Epithelial cell of proximal tubule (primary cell): ENCODE data around the gene MAGEL2. TPM values are rescaled to one million over a fixed set of nuclear protein-coding genes. Genes with fewer than 3 reads are reported as not detected.
A peak's percentile ranks its signal among the peaks of the same experiment; 100 is the strongest.

Experiments
- DNase-seq: peaks from one replicate; pipeline ENCODE4 v3.0.0-alpha.2; 2011; ENCODE audit warnings: low read depth
- H3K4me3 ChIP-seq: 2 replicates; pipeline ENCODE4 v1.5.1; 2011; ENCODE audit warnings: low read depth, mild to moderate bottlenecking, low read length
- total RNA-seq: library from RNA; depleted of rRNA; stranded (reverse); fragments of >200 nt; gene quantifications from 2 replicates; pipeline ENCODE4 v1.2.3, GENCODE V29; 2015
- TF ChIP-seq, protein P1 (sequence below): conservative IDR thresholded peaks from 2 replicates; pipeline ENCODE4 v1.5.1; 2012; ENCODE audit warnings: low read depth, mild to moderate bottlenecking, low read length

The MAGEL2 gene
- 0.07 and 0.23 TPM in 2 replicates for total RNA-seq

GRCh38 chr15:23647421-23648370 is at the start of gene MAGEL2:
Gene MAGEL2, minus strand, starts transcription at chr15:23647867. Its CDS starts 125 bp downstream, at chr15:23647742.
- TF ChIP-seq, protein P1, sequence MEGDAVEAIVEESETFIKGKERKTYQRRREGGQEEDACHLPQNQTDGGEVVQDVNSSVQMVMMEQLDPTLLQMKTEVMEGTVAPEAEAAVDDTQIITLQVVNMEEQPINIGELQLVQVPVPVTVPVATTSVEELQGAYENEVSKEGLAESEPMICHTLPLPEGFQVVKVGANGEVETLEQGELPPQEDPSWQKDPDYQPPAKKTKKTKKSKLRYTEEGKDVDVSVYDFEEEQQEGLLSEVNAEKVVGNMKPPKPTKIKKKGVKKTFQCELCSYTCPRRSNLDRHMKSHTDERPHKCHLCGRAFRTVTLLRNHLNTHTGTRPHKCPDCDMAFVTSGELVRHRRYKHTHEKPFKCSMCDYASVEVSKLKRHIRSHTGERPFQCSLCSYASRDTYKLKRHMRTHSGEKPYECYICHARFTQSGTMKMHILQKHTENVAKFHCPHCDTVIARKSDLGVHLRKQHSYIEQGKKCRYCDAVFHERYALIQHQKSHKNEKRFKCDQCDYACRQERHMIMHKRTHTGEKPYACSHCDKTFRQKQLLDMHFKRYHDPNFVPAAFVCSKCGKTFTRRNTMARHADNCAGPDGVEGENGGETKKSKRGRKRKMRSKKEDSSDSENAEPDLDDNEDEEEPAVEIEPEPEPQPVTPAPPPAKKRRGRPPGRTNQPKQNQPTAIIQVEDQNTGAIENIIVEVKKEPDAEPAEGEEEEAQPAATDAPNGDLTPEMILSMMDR, result no peak
- no peak for DNase-seq
- H3K4me3 ChIP-seq, result no peak within 1 kb of the TSS

GRCh38 chr15:23695282-23695681 is 47.6 kb upstream of the MAGEL2 start:
- TF ChIP-seq, protein P1, result no peak
- no peak overlapping the region for H3K4me3 ChIP-seq
- DNase-seq, result no peak

- H3K4me3 ChIP-seq, result no peak overlapping the region
- no peak for DNase-seq
- TF ChIP-seq, protein P1, result no peak
Measured at GRCh38 chr15:23694592-23694991, 46.9 kb upstream of the MAGEL2 start.

GRCh38 chr15:23690450-23690852 is 42.8 kb upstream of the MAGEL2 start:
- TF ChIP-seq, protein P1, result no peak
- DNase-seq, result no peak
- no peak overlapping the region for H3K4me3 ChIP-seq

DNA sequence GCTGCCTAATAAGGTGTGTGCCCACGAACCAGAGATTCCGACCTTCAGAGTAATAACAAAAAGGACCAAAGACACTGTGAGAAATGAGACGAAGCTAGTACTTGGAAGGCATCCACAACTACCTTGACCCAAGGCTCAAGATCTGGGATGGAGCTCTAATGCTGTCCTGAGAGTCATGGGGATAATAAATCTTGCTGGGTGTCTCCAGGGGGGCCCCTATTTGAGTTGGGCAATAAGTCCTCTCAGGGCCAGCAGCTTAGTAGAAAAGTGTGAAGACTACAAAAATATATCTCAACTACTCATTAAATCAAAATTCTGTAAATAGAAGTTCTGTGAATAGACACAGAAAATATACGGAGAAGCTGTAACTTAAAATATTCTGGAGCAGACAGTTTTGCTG is 42.3 kb upstream of the MAGEL2 start:
- TF ChIP-seq, protein P1, result no peak
- no peak overlapping the region for H3K4me3 ChIP-seq
- DNase-seq, result no peak

DNA sequence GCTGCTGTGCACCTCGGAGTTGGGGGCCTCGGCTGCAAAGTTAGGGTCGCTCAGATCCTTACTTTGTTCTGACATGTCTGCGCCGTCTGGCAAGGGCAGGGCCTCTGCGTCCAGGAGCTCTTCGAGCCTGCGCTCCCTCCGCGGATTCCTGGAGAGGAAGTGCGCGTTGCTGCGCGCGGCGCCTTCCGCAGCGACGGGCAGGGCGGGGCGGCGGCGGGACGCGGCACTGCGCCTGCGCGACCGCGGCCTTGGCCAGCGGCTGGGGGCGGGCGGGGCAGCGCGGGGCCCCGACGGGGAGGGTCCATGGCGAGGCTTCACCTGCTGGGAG is 39.4 kb upstream of the MAGEL2 start, which contains the start of gene NDN:
TSS of gene NDN (minus strand) at position 163 of the 328 bp plus-strand sequence. CDS start at position 75, 88 bp downstream.
- no peak for DNase-seq
- H3K4me3 ChIP-seq, result peak within 1 kb of the TSS; percentile 43

More for the DNA sequence above, 39.4 kb upstream of the MAGEL2 start, which contains the start of gene NDN:
- TF ChIP-seq, protein P1, result no peak
